ENCODE measurements around the gene NEUROD4. TPM values are rescaled to one million over a fixed set of nuclear protein-coding genes. Genes with fewer than 3 reads are reported as not detected.

NEUROD4 gene
- total RNA-seq, 3 donors from 2014 or later, result not detected

- no peaks in the 10 kb centered on the region for H3K4me1 Mint-ChIP-seq (ENCODE audit: low read depth)
- DNase-seq (no peak), ATAC-seq (no peak)
- no peaks in the 10 kb centered on the region for H3K9me3 Mint-ChIP-seq
- H3K4me3 Mint-ChIP-seq, result no peak overlapping the region
- peaks cover 26% of the 10 kb centered on the region for H3K27me3 Mint-ChIP-seq (ENCODE audit: low read depth)
- H3K36me3 Mint-ChIP-seq (ENCODE audit: insufficient read depth), result no peaks in the 10 kb centered on the region
Observed at GRCh38 chr12:55025508-55025907, 5.7 kb downstream of the NEUROD4 start.

GRCh38 chr12:55034218-55034617 is 14.4 kb downstream of the NEUROD4 start:
- H3K4me1 Mint-ChIP-seq (ENCODE audit: low read depth), result peaks cover 37% of the 10 kb centered on the region
- no peak for DNase-seq
- no peak for ATAC-seq
- peaks cover 2% of the 10 kb centered on the region for H3K27me3 Mint-ChIP-seq (ENCODE audit: low read depth)
- H3K9me3 Mint-ChIP-seq, result no peaks in the 10 kb centered on the region
- no peak overlapping the region for H3K4me3 Mint-ChIP-seq
- no peaks in the 10 kb centered on the region for H3K36me3 Mint-ChIP-seq (ENCODE audit: insufficient read depth)

GRCh38 chr12:55036326-55037115 is 16.7 kb downstream of the NEUROD4 start:
- H3K4me1 Mint-ChIP-seq (ENCODE audit: low read depth), result peaks cover 38% of the 10 kb centered on the region

GRCh38 chr12:55037351-55037987 is 17.7 kb downstream of the NEUROD4 start:
- no peak overlapping the region for H3K4me3 Mint-ChIP-seq
- DNase-seq (no peak), ATAC-seq (no peak)
- no peaks in the 10 kb centered on the region for H3K36me3 Mint-ChIP-seq (ENCODE audit: insufficient read depth)
- peaks cover 2% of the 10 kb centered on the region for H3K27me3 Mint-ChIP-seq (ENCODE audit: low read depth)
- peaks cover 38% of the 10 kb centered on the region for H3K4me1 Mint-ChIP-seq (ENCODE audit: low read depth)
- no peaks in the 10 kb centered on the region for H3K9me3 Mint-ChIP-seq

More at GRCh38 chr12:55036326-55037115, 16.7 kb downstream of the NEUROD4 start:
- Mint-ChIP-seq H3K36me3 (ENCODE audit: insufficient read depth) (no peaks in the 10 kb centered on the region), H3K27me3 (ENCODE audit: low read depth) (peaks cover 2% of the 10 kb centered on the region), H3K4me3 (peak overlapping the region; percentile 11), H3K9me3 (no peaks in the 10 kb centered on the region)
- DNase-seq (no peak), ATAC-seq (no peak)

GRCh38 chr12:55039395-55040354 is 19.9 kb downstream of the NEUROD4 start:
- Mint-ChIP-seq H3K4me1 (ENCODE audit: low read depth) (peaks cover 34% of the 10 kb centered on the region), H3K36me3 (ENCODE audit: insufficient read depth) (no peaks in the 10 kb centered on the region)

GRCh38 chr12:55041345-55042055 is 21.7 kb downstream of the NEUROD4 start:
- H3K9me3 Mint-ChIP-seq, result no peaks in the 10 kb centered on the region
- H3K27me3 Mint-ChIP-seq (ENCODE audit: low read depth), result peaks cover 2% of the 10 kb centered on the region
- H3K36me3 Mint-ChIP-seq (ENCODE audit: insufficient read depth), result no peaks in the 10 kb centered on the region
- ATAC-seq (no peak), DNase-seq (no peak)
- H3K4me1 Mint-ChIP-seq (ENCODE audit: low read depth), result peaks cover 17% of the 10 kb centered on the region
- H3K4me3 Mint-ChIP-seq, result no peak overlapping the region

More at GRCh38 chr12:55039395-55040354, 19.9 kb downstream of the NEUROD4 start:
- peaks cover 2% of the 10 kb centered on the region for H3K27me3 Mint-ChIP-seq (ENCODE audit: low read depth)
- ATAC-seq (no peak), DNase-seq (no peak)
- H3K4me3 Mint-ChIP-seq, result no peak overlapping the region
- H3K9me3 Mint-ChIP-seq, result no peaks in the 10 kb centered on the region

GRCh38 chr12:55043542-55043941 is 23.8 kb downstream of the NEUROD4 start:
- Mint-ChIP-seq H3K4me1 (ENCODE audit: low read depth) (peaks cover 2% of the 10 kb centered on the region), H3K27me3 (ENCODE audit: low read depth) (peaks cover 2% of the 10 kb centered on the region), H3K9me3 (no peaks in the 10 kb centered on the region), H3K36me3 (ENCODE audit: insufficient read depth) (no peaks in the 10 kb centered on the region), H3K4me3 (no peak overlapping the region)
- ATAC-seq (no peak), DNase-seq (no peak)

- Mint-ChIP-seq H3K4me1 (ENCODE audit: low read depth) (peaks cover 1% of the 10 kb centered on the region), H3K4me3 (no peak overlapping the region), H3K27me3 (ENCODE audit: low read depth) (peaks cover 2% of the 10 kb centered on the region), H3K9me3 (no peaks in the 10 kb centered on the region), H3K36me3 (ENCODE audit: insufficient read depth) (no peaks in the 10 kb centered on the region)
- DNase-seq, result no peak
- ATAC-seq, result no peak
Observed at GRCh38 chr12:55044135-55044534, 24.4 kb downstream of the NEUROD4 start.

GRCh38 chr12:55049676-55050075 is 29.9 kb downstream of the NEUROD4 start:
- no peaks in the 10 kb centered on the region for H3K9me3 Mint-ChIP-seq
- DNase-seq, result no peak
- ATAC-seq, result no peak
- no peaks in the 10 kb centered on the region for H3K27me3 Mint-ChIP-seq (ENCODE audit: low read depth)
- H3K36me3 Mint-ChIP-seq (ENCODE audit: insufficient read depth), result no peaks in the 10 kb centered on the region
- no peak overlapping the region for H3K4me3 Mint-ChIP-seq
- no peaks in the 10 kb centered on the region for H3K4me1 Mint-ChIP-seq (ENCODE audit: low read depth)

- H3K4me1 Mint-ChIP-seq (ENCODE audit: low read depth), result no peaks in the 10 kb centered on the region
- H3K36me3 Mint-ChIP-seq (ENCODE audit: insufficient read depth), result no peaks in the 10 kb centered on the region
- DNase-seq (no peak), ATAC-seq (no peak)
- H3K9me3 Mint-ChIP-seq, result no peaks in the 10 kb centered on the region
- H3K27me3 Mint-ChIP-seq (ENCODE audit: low read depth), result no peaks in the 10 kb centered on the region
- no peak overlapping the region for H3K4me3 Mint-ChIP-seq
Observed at GRCh38 chr12:55051197-55051947, 31.6 kb downstream of the NEUROD4 start.

- no peak overlapping the region for H3K4me3 Mint-ChIP-seq
- no peaks in the 10 kb centered on the region for H3K36me3 Mint-ChIP-seq (ENCODE audit: insufficient read depth)
- H3K9me3 Mint-ChIP-seq, result no peaks in the 10 kb centered on the region
- peaks cover 8% of the 10 kb centered on the region for H3K4me1 Mint-ChIP-seq (ENCODE audit: low read depth)
- DNase-seq (no peak), ATAC-seq (no peak)
- no peaks in the 10 kb centered on the region for H3K27me3 Mint-ChIP-seq (ENCODE audit: low read depth)
Observed at GRCh38 chr12:55057481-55057880, 37.7 kb downstream of the NEUROD4 start.

- ATAC-seq, result no peak
- DNase-seq, result no peak
- no peaks in the 10 kb centered on the region for H3K9me3 Mint-ChIP-seq
- H3K4me3 Mint-ChIP-seq, result no peak overlapping the region
- peaks cover 8% of the 10 kb centered on the region for H3K4me1 Mint-ChIP-seq (ENCODE audit: low read depth)
- no peaks in the 10 kb centered on the region for H3K27me3 Mint-ChIP-seq (ENCODE audit: low read depth)
- H3K36me3 Mint-ChIP-seq (ENCODE audit: insufficient read depth), result no peaks in the 10 kb centered on the region
Observed at GRCh38 chr12:55058082-55058481, 38.3 kb downstream of the NEUROD4 start.

GRCh38 chr12:55058776-55059175 is 39.0 kb downstream of the NEUROD4 start:
- Mint-ChIP-seq H3K9me3 (no peaks in the 10 kb centered on the region), H3K27me3 (ENCODE audit: low read depth) (no peaks in the 10 kb centered on the region), H3K4me1 (ENCODE audit: low read depth) (peaks cover 8% of the 10 kb centered on the region), H3K36me3 (ENCODE audit: insufficient read depth) (no peaks in the 10 kb centered on the region), H3K4me3 (no peak overlapping the region)
- no peak for DNase-seq
- ATAC-seq, result no peak
